Inflammatory macrophage treated with lipopolysaccharide for 4 hours (primary cell): ENCODE data around the gene BDH1.
"Not testable (repeated sequence)": the region's sequence is repeated elsewhere in the genome, so short reads cannot be mapped to it uniquely, and the experiment has no call there.

Experiments used
- DNase-seq: peaks from one replicate; pipeline ENCODE4 v3.0.0-alpha.2; 2020

BDH1 gene

GRCh38 chr3:197484204-197484901 is 71.4 kb downstream of the BDH1 start:
- no peak for DNase-seq

GRCh38 chr3:197482001-197482400 is 73.8 kb downstream of the BDH1 start:
- DNase-seq = no peak

GRCh38 chr3:197480320-197480719 is 75.4 kb downstream of the BDH1 start:
- no peak for DNase-seq

GRCh38 chr3:197478746-197479668 is 76.8 kb downstream of the BDH1 start:
- DNase-seq = no peak

DNA sequence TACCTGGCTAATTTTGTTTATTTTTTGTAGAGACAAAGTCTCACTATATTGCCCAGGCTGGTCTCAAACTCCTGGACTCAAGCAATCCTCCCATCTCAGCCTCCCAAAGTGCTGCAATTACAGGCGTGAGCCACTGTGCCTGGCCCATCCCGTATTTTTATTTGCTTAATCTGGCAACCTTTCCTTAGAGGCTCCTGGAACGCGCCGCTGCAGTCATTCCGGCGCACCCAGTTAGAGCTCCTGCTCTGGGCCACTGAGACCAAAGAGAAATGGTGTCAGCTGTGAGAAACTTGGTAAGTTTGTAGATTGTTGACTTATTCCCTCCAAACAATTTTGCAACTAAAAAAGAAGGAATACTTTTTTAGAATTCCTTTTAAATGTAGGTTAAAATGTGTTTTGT is 78.0 kb downstream of the BDH1 start:
- DNase-seq = not testable (repeated sequence)

DNA sequence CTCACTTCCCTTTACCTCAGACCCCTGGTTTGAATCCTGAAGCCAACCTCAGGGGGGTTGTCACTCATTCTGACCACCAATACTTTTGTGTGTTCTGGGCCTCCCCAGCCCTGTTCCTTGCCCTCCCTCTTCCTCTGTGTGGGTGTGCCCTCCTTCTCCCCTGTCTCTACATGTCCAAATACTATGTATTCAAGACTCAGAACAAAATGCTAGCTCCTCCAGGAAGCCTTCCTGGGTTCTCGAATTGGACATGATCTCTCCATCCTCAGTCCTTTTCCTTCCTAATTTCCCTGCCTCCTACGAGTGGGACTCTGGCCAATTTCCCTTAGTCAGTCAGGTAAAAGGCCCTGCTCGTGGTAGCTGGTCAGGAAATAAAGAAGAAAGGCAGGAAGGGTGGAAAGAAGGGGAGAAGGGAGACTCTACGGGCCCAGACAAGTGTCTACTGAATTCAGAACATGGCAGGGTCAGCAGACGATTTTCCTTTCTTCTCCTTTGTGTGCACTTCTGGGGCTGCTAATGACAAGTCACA is 79.7 kb downstream of the BDH1 start:
- no peak for DNase-seq

- DNase-seq = no peak
Observed at GRCh38 chr3:197475514-197475913, 80.3 kb downstream of the BDH1 start.

- no peak for DNase-seq
Observed at GRCh38 chr3:197472151-197472550, 83.6 kb downstream of the BDH1 start.

- no peak for DNase-seq
Observed at GRCh38 chr3:197471221-197472010, 84.4 kb downstream of the BDH1 start.

DNA sequence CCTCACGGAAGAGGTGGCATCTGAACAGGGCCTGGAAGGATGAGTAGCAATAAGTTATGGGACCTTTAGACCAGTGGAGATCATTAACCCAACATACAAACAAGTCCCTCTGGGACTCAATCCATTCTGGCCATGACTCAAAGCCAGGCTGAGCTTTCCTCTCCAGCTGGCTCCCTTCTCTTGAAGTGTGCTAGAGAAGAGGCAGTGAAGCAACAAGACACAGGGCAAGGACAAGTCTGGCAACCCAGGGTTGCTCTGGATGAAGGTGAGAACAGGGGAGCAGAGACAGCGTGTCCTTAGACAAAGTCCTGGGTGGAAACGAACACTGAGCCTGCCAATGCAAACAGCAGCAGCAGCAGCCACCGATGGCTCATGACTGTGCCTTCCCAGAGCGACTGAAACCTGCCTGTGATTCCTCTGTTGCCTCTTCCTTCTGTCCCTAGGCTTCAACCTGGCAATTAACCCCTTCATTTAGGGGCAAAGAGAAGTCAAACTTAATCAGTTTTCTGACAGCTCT is 86.8 kb downstream of the BDH1 start:
- DNase-seq = no peak

DNA sequence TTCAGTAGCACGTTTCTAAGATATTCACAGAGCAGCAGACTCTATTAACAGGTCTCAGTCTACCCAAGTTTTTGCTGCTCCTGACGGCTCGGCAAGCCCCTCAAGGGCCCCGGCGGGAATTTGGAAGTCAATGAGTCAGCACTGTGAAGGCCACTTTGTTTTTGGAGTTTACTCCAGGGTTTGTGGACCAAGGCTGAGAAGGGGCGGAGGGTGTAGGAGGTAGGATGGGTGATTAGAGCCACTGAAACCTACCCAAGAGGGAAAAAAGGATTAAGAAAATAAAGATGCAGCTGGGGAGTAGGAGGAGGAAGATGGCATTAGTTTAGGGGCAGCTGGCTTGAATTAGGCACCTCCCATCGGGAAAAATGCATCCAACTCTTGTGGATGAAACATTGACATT is 87.6 kb downstream of the BDH1 start:
- DNase-seq = no peak

DNA sequence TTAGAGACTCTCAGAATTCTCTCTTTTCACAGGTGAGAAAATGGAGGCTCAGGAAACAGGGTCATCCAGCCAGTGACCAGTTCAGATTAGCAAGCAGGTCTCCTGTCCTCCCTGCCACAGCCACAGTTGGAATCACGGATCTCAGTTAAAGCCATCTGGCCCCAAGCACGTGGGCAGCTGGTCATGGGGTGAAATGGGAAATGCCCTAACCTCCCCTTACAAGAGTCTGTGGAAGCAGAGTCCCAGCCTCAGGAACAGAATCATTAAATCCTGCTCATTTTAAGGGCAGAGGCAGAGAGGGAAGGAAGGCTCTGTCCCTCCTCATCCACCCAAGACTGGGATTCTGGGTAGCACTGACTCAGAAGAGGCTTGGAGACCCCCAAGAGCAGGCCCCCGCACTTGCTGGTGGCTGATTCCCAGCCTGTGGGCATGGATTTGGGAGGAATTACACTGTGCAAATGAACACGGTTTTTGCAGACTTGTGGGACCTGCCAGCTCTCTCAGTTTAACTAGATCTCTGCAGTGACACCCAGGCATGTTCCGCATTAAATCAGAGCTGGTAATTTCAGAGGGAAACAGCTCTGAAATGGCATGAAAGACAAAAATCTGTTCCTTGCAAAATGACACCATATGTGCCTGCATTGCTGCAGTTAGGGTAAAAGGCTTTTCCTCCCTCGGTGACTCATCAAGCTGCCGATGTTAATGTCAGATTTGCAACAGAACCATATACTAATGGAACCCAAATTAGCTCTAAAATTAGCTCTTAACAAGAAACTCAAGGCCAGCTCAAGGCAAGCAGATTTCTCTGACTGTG is 89.0 kb downstream of the BDH1 start:
- DNase-seq = peak; percentile 35

DNA sequence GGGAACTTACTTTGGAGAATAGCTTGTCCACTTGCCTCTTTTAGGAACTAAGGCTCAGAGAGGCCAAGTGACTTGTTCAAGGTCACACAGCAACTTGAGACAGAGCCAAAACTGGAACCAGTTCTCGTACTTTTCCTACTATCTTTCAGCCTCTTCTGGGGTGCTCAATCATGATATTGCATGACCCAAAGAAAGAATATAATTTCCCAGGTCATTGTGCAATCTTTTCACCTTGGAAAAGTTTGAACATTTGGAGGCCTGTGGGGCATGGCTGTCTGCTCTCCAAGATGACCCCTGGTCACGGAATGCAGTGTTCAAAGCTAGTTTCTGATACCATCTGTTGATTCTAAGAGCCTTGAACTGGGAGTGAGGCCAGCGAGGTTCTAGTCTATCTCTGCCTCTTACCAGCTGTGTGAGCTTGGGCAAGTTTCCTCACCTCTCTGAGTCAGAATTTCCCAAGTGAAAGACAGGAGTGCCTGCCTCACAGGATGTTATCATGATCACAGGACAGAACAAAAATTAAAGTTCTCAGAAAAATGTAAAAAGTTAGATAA is 89.7 kb downstream of the BDH1 start:
- peak; percentile 27 for DNase-seq

GRCh38 chr3:197465197-197465995 is 90.4 kb downstream of the BDH1 start:
- DNase-seq = no peak

DNA sequence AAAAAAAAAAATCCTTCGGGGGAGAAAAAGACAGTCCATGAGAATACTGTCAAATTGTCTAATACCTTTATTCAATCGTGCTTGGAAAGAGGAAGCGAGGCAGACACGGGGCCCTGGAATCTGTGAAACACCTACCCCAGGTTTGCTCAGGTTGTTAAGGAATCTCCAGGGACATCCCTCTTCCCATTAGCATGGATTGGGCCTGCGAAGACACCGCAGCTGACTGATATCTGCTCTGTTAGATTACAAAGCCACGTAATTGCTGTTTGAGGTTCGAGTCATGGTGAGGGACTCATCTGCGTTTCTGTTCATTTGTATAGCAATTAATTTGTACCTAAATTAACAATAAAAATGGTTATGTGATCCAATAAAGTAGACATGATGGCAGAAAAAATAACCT is 91.0 kb downstream of the BDH1 start:
- no peak for DNase-seq

GRCh38 chr3:197463279-197463678 is 92.5 kb downstream of the BDH1 start:
- no peak for DNase-seq

GRCh38 chr3:197462808-197463207 is 93.0 kb downstream of the BDH1 start:
- DNase-seq = no peak

- no peak for DNase-seq
Observed at GRCh38 chr3:197460639-197461038, 95.1 kb downstream of the BDH1 start.

DNA sequence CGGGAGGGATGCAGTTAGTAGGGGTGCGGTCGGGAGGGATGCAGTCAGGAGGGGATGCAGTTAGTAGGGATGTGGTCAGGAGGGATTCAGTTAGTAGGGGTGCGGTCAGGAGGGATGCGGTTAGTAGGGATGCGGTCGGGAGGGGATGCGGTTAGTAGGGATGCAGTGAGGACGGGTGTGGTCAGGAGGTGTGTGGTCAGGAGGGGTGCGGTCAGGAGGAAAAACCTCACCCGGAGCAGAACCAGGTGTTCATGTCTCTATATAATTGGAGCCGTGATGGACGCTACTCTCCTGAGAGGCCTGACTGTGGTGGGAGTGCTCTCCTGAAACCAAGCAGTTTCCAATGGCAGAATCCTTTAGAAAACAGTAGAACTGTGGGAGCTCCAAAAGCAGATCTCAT is 95.8 kb downstream of the BDH1 start:
- DNase-seq = no peak
